OCI-LY7 (cell line): ENCODE data around the gene NINJ2. TPM values are rescaled to one million over a fixed set of nuclear protein-coding genes. Genes with fewer than 3 reads are reported as not detected.

Source experiments
- BruUV-seq: library from RNA; stranded (reverse); fragments of 400-500 nt; replicated peaks from 2 replicates; lab custom pipeline; 2021; lab: Mats Ljungman, UMichigan
- CTCF ChIA-PET: fragments of 300-600 bp; sonication (Branson Sonifier 250); formaldehyde crosslinking; loops from one replicate; lab custom pipeline; 2022; ENCODE audit warnings: antibody characterized with exemption; ENCODE audit not compliant: unreplicated experiment; lab: Charles Lee
- POLR2A ChIA-PET: fragments of 300-600 bp; sonication (Branson Sonifier 250); formaldehyde crosslinking; loops from one replicate; lab custom pipeline; 2022; ENCODE audit warnings: antibody characterized with exemption; lab: Charles Lee
- DNase-seq: peaks from one replicate; pipeline ENCODE4 v3.0.0-alpha.2; 2015; ENCODE audit warnings: low spot score
- H2AFZ ChIP-seq: fragments of 200-600 bp; sonication (generic), shearing (Covaris generic); 2 replicates; pipeline ENCODE4 v1.6.1; 2014; ENCODE audit warnings: mild to moderate bottlenecking, antibody characterized with exemption, low read length, moderate library complexity
- H3K27ac ChIP-seq: fragments of 200-600 bp; sonication (generic); 2 replicates; pipeline ENCODE4 v1.5.1; 2014; ENCODE audit warnings: mixed run types, low read depth, mild to moderate bottlenecking, moderate library complexity, low read length, inconsistent platforms; ENCODE audit not compliant: poor library complexity, severe bottlenecking
- H3K36me3 ChIP-seq: fragments of 200-600 bp; sonication (generic); 2 replicates; pipeline ENCODE4 v1.6.1; 2014; ENCODE audit warnings: mild to moderate bottlenecking, antibody characterized with exemption, low read length, moderate library complexity, mixed read lengths; ENCODE audit not compliant: insufficient read depth
- H3K4me1 ChIP-seq: fragments of 200-600 bp; sonication (generic); 2 replicates; pipeline ENCODE4 v1.5.1; 2014; ENCODE audit warnings: mild to moderate bottlenecking, low read length; ENCODE audit not compliant: insufficient read depth, poor library complexity, severe bottlenecking
- H3K4me2 ChIP-seq: fragments of 200-600 bp; sonication (generic); 2 replicates; pipeline ENCODE4 v1.6.1; 2014; ENCODE audit warnings: mild to moderate bottlenecking, low read length
- H3K4me3 ChIP-seq: fragments of 200-600 bp; sonication (generic); 2 replicates; pipeline ENCODE4 v1.5.1; 2014; ENCODE audit warnings: mild to moderate bottlenecking, low read depth, low read length; ENCODE audit not compliant: poor library complexity, severe bottlenecking
- H3K79me2 ChIP-seq: fragments of 200-600 bp; sonication (generic); 2 replicates; pipeline ENCODE4 v1.6.1; 2016; ENCODE audit warnings: low read depth, mild to moderate bottlenecking, low read length, moderate library complexity, mixed read lengths; ENCODE audit not compliant: insufficient read depth
- H3K9me2 ChIP-seq: fragments of 200-600 bp; sonication (generic); 2 replicates; pipeline ENCODE4 v1.6.1; 2016; ENCODE audit warnings: mild to moderate bottlenecking, low read length, mixed read lengths; ENCODE audit not compliant: insufficient read depth
- H3K9me3 ChIP-seq: fragments of 200-600 bp; sonication (generic); 2 replicates; pipeline ENCODE4 v1.6.1; 2014; ENCODE audit warnings: mild to moderate bottlenecking, mixed run types, low read length, mixed read lengths
- H4K20me1 ChIP-seq: fragments of 200-600 bp; sonication (generic); 2 replicates; pipeline ENCODE4 v1.6.1; 2014; ENCODE audit warnings: mild to moderate bottlenecking, antibody characterized with exemption, low read length, moderate library complexity, mixed read lengths; ENCODE audit not compliant: insufficient read depth
- CTCF ChIP-seq: fragments of 200-600 bp; sonication (generic); conservative IDR thresholded peaks from 2 replicates; pipeline ENCODE4 v1.5.1; 2014; ENCODE audit warnings: mild to moderate bottlenecking, antibody characterized with exemption, low read length, moderate library complexity, mixed read lengths
- EZH2phosphoT487 ChIP-seq: fragments of 200-600 bp; sonication (generic); IDR thresholded peaks from 2 replicates; pipeline ENCODE4 v1.6.1; 2018; ENCODE audit warnings: low read depth, borderline replicate concordance, mild to moderate bottlenecking, mixed run types, antibody characterized with exemption, low read length, moderate library complexity, mixed read lengths
- intact Hi-C: fragments of 100-400 bp; cut with micrococcal nuclease; formaldehyde crosslinking; loops from one replicate; pipeline ENCODE4 v1.10.0; 2022; ENCODE audit not compliant: unreplicated experiment
- total RNA-seq, 2 experiments: library from RNA; depleted of rRNA in 1 of 2; stranded (reverse); fragments of >200 nt in 1 of 2; shearing (Covaris generic) in 1 of 2; gene quantifications; 2 replicates each; pipeline ENCODE4 v1.2.3, GENCODE V29; 2014 to 2022

The NINJ2 gene
- total RNA-seq, 2 experiments from 2014 or later: 0.79 to 4.4 TPM

GRCh38 chr12:588024-588322 lies 75.3 kb downstream of the NINJ2 start:
- POLR2A ChIA-PET: no interaction called here
- no peaks in the 10 kb centered on the region for H3K79me2 ChIP-seq
- no TSS peak for BruUV-seq
- no peak overlapping the region for H3K4me3 ChIP-seq
- no peaks in the 10 kb centered on the region for H3K9me3 ChIP-seq
- H3K27ac ChIP-seq: no peak overlapping the region
- DNase-seq: no peak
- CTCF ChIA-PET: no interaction called here
- H2AFZ ChIP-seq: no peak overlapping the region
- no peak overlapping the region for H3K4me2 ChIP-seq
- H4K20me1 ChIP-seq: no peaks in the 10 kb centered on the region
- no peaks in the 10 kb centered on the region for H3K4me1 ChIP-seq
- TF ChIP-seq CTCF (no peak), EZH2phosphoT487 (no peak)
- no peaks in the 10 kb centered on the region for H3K36me3 ChIP-seq
- H3K9me2 ChIP-seq: no peaks in the 10 kb centered on the region
- intact Hi-C loops: no loop called here

GRCh38 chr12:587132-588023 lies 75.9 kb downstream of the NINJ2 start:
- Histone ChIP-seq H3K79me2 (no peaks in the 10 kb centered on the region), H3K4me3 (no peak overlapping the region), H4K20me1 (no peaks in the 10 kb centered on the region), H3K4me2 (no peak overlapping the region), H3K9me2 (no peaks in the 10 kb centered on the region), H3K36me3 (no peaks in the 10 kb centered on the region), H3K27ac (no peak overlapping the region), H2AFZ (no peak overlapping the region), H3K4me1 (no peaks in the 10 kb centered on the region), H3K9me3 (no peaks in the 10 kb centered on the region)
- no peak for DNase-seq
- intact Hi-C loops: no loop called here
- CTCF ChIA-PET: no interaction called here
- TF ChIP-seq CTCF (no peak), EZH2phosphoT487 (no peak)
- POLR2A ChIA-PET: interaction anchor here (1.7 kb wide), 1 partner anchor 11 kb away, joined by 7 read pairs; no protein-coding TSS in a partner anchor
- no TSS peak for BruUV-seq
